Activated CD4-positive, CD25-positive, alpha-beta regulatory T cell treated with anti-CD3 and anti-CD28 coated beads, Interleukin-2, amount 50 U/mL, for 16 hours (primary cell): ENCODE measurements around the gene JAML.

Experiments used
- DNase-seq: peaks from one replicate; pipeline ENCODE4 v3.0.0-alpha.2; 2020; ENCODE audit warnings: low read depth, low spot score

Gene JAML

GRCh38 chr11:118240999-118241763, 16.4 kb upstream of the JAML start:
- DNase-seq = peak; percentile 59

- no peak for DNase-seq
Measured at GRCh38 chr11:118239509-118240205, 14.8 kb upstream of the JAML start.

- no peak for DNase-seq
Measured at GRCh38 chr11:118238929-118239328, 14.1 kb upstream of the JAML start.

GRCh38 chr11:118238421-118238820, 13.6 kb upstream of the JAML start:
- DNase-seq = no peak

- no peak for DNase-seq
Measured at GRCh38 chr11:118236170-118236569, 11.4 kb upstream of the JAML start.

- no peak for DNase-seq
Measured at GRCh38 chr11:118234833-118235232, 10.0 kb upstream of the JAML start.

GRCh38 chr11:118233850-118234249, 9.0 kb upstream of the JAML start:
- no peak for DNase-seq

- no peak for DNase-seq
Measured at GRCh38 chr11:118233377-118233776, 8.6 kb upstream of the JAML start.

- no peak for DNase-seq
Measured at GRCh38 chr11:118232659-118233058, 7.8 kb upstream of the JAML start.

- DNase-seq = no peak
Measured at GRCh38 chr11:118231461-118231860, 6.7 kb upstream of the JAML start.

GRCh38 chr11:118230088-118230487, 5.3 kb upstream of the JAML start:
- no peak for DNase-seq

GRCh38 chr11:118229274-118229847, 4.5 kb upstream of the JAML start:
- no peak for DNase-seq

- no peak for DNase-seq
Measured at GRCh38 chr11:118227865-118228785, 3.3 kb upstream of the JAML start.

GRCh38 chr11:118226781-118227180, 2.0 kb upstream of the JAML start:
- DNase-seq = no peak

GRCh38 chr11:118226296-118226695, 1.5 kb upstream of the JAML start:
- no peak for DNase-seq

- no peak for DNase-seq
Measured at GRCh38 chr11:118223992-118224391, 819 bp downstream of the JAML start.

GRCh38 chr11:118223570-118223969, 1.2 kb downstream of the JAML start:
- DNase-seq = no peak

- DNase-seq = no peak
Measured at GRCh38 chr11:118222437-118222836, 2.4 kb downstream of the JAML start.

- DNase-seq = no peak
Measured at GRCh38 chr11:118221419-118221818, 3.4 kb downstream of the JAML start.

GRCh38 chr11:118219732-118220131, 5.1 kb downstream of the JAML start:
- no peak for DNase-seq

GRCh38 chr11:118219244-118219643, 5.6 kb downstream of the JAML start:
- DNase-seq = no peak

- DNase-seq = no peak
Measured at GRCh38 chr11:118217575-118217974, 7.2 kb downstream of the JAML start.
